Cerebellar nuclear complex (tissue), 1 donor: Measurements from ENCODE around the gene EBI3.
A peak's percentile ranks its signal among the peaks of the same experiment; 100 is the strongest.
"Not testable (repeated sequence)": the region's sequence is repeated elsewhere in the genome, so short reads cannot be mapped to it uniquely, and the experiment has no call there.

ENCODE experiments used
- DNase-seq, 2 experiments: peaks; one replicate each; lab custom pipeline; 2025; lab: John Stamatoyannopoulos, UW

The EBI3 gene

DNA sequence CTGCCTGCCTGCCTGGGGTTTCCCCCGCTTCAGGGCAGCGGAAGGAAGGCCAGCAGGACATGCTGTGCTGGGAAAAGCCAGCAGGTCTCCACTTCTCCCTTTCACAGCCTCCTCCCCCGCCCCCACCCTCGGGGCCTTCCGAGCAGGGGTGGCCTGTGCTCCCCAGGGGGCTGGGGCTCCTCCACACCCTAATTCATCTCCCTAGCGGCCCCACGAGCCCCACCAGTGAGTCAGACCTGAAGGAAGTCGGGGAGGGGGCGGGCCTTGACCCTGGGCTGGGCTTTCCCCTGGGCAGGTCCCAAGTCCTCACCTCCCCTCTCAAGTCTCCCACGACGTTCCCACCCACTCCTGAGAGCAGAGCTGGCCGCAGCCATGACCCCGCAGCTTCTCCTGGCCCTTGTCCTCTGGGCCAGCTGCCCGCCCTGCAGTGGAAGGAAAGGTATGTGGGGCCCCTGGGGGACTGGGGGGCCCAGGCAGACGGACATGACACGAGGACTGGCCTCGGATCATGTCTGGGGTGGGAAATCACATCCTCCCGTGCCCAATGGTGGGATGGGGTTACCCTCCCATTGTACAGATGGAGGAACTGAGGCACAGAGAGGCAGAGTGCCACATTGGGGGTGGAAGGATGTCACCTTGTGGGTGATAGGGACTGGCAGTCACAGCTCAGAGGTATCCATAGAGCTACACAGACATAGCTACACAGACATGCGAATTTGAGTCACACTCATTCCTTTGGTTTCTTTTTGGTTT is at the start of gene EBI3:
Gene EBI3 (plus strand): TSS at position 345 of the 753 bp plus-strand sequence. CDS start 28 bp downstream, at position 373.
- DNase-seq = no peak

DNA sequence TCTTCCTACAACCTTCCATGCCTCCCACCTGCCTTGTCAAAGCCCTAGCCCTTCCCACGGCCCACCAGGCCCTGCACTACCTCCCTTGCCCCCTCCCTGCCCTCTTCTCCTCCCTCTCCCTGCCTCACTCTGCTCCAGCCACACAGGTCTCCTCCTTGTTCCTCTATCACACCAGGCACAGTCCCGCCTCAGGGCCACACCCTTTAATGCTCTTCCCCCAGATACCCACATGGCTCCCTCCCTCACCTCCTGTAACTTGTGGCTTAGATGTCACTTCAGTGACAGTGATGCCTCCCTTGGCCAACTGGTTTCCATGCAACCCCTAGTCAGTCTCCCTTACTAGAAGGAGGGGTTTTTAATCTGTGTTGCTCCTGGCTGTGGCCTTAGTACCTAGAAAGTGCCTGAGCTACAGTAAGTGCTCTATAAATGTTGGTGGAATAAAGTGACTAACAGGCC is 48.2 kb upstream of the EBI3 start:
- DNase-seq = no peak

DNA sequence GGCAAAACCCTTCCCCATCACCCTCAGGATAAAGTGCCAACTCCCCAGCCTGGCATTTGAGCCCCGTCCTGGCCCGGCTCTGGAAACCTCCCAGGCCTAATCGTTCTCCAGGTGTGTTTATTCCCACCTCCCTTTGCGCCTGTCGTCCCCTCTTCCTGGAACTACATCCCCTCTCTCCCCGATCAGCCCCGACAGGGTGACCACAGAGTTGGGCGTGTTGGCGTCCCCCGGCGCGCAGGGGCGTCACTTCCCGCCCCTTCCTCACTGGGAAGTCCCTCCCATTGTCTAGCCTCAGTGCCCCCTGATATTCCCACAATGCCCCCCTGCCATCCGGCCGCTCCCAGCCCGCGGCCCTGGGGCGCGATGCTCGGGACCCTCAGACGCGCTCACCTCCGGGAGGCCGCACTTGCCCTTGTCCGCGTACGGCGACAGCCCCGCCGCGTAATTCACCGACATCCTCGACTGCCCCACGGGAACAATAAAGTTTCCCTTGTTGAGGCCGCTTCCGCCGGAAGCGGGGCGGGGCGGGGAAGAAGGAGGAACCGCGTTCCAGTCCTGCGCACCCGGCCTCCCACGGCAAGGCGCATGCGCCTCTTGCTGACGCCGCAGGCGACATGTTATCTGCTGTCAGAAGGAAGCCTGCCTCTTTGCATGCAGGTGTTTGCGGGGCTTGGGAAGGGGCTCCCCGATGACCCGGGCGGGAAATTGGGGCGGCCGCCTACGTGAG is 47.1 kb upstream of the EBI3 start, which contains the start of the genes ANKRD24 and SIRT6:
Gene ANKRD24 (plus strand): TSS at position 606 of the 727 bp plus-strand sequence. CDS start 3,737 bp downstream, outside the sequence.
Gene SIRT6 (minus strand): TSS at position 480 of the 727 bp plus-strand sequence. CDS start 24 bp downstream, at position 456.
- peak in 1 of 2 experiments; percentile 87 for DNase-seq

DNA sequence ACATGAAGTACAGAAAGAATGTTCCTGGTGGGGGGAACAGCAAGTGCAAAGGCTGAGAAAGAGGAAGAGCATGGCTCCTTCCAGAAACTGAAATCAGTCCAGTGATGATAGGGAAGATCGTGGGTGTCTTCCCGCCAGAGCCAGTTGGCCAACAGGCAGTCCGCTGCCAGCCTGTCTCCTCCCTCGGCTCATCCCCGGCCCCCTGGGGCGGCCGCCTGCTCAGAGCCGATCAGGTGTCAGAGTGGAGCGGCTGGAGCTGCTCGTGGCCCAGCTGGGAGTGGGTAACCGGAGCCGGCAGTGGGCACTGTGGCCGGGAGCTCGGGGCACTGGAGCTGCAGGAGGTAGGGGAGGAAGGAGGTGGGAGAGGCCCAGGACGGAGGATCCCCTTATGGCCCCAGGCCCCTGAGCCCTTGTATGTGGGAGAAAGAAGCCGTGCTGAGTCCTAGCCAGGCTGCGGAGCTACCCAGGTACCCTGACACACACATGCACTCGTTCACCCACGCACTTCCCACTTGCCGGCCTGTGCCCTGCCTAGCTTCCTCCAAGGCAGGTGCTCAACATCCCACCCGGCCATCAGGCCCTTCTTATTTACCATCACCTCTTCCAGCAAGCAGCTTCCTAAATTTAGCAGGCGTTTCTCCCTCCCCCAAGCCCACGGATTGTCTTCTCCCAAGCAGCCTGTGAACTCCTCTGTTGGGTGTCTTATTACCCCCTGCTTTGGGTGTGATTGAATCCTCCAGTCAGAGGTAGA is 45.2 kb upstream of the EBI3 start:
- no peak for DNase-seq

DNA sequence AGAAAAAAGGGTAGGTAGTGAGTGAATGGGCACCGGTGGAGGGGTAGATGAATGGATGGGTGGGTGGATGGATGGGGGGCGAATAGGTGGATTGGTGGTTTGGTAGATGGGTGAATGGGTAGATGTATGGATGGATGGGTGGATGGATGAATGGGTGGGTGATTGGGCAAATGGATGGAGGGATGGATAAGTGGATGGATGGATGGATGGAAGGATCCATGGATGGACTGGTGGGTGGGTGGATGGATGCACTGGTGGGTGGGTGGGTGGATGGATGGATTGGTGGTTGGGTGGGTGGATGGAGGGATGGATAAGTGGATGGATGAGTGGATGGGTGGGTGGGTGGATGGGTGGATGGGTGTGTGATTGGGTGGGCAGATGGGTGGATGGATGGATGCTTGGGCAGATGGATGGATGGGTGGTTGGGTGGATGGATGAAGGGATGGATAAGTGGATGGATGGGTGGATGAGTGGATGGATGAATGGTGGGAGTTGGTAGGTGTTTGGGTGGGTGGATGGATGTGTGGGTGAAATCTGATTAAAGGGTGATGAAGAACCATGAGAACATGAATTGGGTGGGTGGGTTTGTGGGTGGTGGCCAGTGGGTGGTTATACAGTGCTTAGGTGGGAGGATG is 44.5 kb upstream of the EBI3 start:
- DNase-seq = no peak

DNA sequence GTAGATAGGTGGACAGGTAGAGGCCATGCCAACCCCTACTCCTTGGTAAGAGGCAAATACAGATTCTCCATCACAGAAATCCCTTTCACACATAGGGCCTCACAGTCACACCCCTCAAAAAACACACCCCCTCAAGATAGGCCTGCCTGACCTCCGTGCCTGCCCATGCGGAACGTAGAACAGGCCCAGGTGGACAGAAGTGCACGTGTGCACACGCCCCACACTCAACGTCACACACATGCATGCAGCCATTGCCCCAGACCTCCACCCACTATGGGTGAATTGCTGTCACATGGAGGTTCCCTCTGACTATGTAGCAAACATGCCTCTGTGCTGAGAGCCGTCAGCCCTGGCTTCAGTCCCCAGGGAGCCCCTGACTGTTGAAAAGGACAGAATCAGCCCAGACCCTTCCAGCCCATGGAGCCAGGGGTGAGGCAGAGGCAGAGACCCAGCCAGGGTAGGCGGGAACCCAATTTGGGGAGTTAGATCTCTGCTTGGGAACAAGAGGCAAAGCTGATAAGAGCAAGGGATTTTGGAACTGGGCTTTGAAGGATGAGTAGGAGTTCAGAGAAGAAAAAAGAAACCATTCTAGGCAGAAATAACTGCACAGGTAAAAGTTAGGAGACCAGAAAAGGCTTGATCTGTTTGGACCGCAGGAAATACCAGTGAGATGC is 43.8 kb upstream of the EBI3 start:
- no peak for DNase-seq

DNA sequence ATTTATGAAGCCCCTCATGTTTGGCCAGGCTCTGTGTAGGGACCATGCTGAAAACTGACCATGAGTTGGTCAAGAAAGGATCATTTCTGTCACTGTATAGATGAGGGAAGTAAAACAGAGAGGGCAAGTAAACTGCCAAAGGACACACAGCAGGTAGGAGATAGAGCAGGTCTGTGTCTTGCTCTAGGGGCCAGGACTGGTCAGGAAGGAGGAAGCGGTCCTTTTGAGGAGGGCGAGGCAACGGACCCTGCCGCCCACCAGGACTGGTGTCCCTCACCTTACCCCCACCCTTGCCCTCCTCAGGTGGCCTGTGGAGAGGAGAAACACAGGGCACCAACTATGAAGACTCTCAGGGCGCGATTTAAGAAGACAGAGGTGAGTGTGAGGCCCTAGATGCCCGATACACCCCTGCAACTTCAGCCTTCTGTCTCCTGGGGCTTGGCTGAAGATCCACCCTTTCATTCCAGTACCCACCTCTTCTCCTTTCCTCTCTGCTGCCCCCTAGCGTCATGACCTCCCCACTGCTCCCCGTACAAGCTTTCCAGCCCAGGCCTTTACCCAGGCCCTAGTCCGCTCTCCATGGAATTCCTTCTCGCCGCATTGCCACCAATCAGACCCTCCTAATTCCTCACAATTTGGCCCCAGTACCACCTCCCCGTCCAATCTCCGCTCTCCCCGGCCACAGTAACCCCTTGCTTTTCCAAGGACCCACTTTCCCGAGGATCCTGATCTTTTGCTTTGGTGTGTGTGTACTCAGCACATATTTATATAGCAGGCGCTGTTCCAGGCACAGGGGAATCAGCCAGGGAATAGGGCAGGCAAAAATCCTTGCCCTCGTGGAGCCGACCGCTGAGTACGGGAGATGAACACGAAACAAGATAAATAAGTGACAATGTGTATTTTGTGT is 43.0 kb upstream of the EBI3 start:
- DNase-seq = peak in 1 of 2 experiments; percentile 33

DNA sequence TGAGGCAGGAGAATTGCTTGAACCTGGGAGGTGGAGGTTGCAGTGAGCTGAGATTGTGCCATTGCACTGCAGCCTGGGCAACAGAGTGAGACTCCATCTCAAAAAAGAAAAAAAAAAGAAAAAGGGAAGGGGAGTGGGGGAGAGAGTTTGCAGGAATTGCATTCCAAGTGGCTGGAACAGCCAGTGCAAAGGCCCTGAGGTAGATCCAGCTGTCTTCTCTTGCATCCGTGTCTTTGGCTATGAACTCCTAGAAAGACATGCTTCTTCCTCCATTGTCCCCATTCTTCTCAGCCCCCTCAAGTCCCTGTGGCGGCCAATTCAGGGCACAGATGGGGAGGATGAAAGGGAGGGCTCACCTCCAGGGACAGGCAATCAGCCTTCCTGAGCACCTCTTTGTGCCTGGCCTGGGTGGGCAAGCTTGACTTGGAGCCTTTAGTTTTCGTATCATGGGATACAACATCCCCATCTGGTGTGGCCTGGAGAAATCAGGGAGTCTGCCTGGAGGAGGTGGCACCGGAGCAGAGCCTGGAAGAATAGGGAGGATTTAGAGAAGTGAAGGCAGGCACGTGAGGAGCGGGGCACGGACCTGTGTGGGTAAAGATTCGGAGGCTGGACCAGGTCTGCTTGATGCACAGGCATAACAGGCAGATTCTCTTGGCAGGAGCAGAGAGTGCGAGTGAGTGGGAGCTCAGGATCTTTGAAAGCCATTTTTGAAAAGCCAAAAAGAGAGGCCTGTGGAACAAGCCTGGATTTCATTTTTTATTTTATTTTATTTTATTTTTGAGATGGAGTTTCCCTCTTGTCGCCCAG is 41.8 kb upstream of the EBI3 start:
- no peak for DNase-seq

DNA sequence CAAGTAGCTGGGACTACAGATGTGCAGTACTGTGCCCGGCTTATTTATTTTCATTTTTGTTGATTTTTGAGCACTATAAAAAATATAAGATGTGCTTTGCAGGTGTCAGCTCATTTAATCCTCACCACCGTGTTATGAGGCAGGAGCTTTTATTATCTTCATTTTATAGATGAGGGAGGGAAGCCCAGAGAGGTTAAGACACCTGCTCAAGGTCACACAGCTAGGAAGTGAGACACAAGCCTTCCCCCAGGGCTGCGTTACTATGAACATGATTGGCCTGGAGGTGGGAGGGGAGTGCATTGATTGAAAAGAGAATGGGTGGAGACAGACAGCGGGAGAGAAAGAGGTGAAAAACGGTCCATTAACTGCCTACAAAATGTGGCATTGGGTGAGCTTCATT is 39.7 kb upstream of the EBI3 start:
- no peak for DNase-seq

DNA sequence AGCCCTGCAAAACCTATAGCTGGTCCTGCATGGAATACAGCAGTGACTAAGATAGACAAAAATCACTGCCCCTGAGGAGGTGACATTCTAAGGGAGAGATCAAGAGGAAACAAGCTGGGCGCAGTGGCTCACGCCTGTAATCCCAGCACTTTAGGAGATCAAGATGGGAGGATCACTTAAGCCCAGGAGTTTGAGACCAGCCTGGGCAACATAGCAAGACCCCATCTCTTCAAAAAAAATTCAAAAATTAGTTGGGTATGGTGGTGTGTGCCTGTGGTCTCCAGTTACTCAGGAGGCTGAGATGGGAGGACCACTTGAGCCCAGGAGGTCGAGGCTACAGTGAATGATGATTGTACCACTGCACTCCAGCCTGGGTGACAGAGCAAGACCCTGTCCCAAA is 36.8 kb upstream of the EBI3 start:
- not testable (repeated sequence) for DNase-seq

DNA sequence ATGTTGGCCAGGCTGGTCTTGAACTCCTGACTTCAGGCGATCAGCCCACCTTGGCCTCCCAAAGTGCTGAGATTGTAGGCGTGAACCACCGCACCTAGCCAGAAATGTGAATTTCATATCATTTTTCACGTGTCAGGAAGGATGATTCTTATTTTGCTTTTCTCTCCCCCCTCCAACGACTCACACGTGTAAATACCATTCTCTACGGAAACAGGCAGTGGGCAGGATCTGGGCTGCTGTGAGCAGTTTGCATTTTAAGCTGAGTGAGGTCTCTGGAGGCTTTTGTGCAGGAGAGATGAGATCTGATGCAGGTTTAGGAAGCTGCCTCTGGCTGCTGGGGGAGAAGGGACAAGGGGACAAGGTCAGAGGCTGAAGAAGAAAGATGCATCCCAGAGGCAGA is 35.0 kb upstream of the EBI3 start:
- no peak for DNase-seq

DNA sequence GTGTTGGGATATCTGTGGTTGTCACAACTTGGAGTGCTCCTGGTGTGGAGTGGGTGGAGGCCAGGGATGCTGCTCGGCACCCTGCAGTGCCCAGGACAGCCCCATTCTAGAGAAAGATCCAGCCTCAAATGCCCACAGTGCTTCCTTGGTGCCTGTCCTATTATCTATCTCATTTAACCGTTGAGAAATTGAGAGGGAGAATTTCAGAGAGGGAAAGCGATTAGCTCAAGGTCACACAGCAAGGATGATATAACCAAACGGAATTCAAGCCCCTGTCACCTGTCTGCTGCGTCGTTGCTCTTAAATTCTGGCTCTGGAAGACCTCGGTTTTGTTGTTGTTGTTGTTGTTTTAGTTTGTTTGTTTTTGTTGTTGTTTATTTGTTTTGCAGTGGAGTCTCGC is 33.3 kb upstream of the EBI3 start:
- no peak for DNase-seq

DNA sequence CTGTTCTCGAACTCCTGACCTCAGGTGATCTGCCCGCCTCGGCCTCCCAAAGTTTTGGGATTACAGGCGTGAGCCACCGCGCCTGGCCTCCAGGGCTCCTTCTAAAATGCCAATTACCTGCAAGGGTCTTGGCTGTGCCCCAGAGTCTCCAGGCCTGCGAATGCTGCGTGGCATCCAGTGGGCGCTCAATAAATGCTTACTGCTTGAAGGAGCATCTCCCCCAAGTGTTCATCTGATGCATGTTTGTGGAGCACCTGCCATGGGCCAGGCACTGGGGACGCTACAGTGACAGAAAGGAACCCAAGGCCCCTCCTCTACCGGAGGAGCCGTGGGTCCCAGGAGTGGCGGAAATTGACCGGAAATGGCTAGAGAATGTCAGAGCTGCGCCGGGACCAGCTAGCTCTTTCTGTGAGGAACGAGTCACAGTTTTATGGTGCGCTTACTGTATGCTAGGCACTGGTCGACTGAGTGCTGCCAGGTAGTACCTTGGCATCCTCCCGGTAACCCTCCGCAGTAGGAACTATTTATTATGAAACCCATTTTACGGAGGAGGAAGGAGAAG is 32.7 kb upstream of the EBI3 start:
- no peak for DNase-seq

DNA sequence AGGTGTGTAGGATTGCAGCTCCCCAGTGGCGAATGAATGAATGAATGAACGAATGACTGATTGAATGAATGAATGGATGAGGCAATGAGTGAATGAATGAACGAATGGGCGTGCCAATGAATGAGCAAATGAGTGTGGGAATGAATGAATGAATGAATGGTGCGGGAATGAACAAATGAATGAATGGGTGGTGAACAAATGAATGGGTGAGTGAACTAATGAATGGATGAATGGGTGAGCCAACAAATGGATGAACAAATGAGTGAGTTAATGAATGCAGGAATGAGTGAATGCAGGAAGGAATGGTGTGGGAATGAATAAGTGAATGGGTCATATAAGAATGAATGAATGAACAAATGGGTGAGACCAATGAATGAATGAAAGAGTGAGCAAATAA is 32.1 kb upstream of the EBI3 start:
- no peak for DNase-seq

DNA sequence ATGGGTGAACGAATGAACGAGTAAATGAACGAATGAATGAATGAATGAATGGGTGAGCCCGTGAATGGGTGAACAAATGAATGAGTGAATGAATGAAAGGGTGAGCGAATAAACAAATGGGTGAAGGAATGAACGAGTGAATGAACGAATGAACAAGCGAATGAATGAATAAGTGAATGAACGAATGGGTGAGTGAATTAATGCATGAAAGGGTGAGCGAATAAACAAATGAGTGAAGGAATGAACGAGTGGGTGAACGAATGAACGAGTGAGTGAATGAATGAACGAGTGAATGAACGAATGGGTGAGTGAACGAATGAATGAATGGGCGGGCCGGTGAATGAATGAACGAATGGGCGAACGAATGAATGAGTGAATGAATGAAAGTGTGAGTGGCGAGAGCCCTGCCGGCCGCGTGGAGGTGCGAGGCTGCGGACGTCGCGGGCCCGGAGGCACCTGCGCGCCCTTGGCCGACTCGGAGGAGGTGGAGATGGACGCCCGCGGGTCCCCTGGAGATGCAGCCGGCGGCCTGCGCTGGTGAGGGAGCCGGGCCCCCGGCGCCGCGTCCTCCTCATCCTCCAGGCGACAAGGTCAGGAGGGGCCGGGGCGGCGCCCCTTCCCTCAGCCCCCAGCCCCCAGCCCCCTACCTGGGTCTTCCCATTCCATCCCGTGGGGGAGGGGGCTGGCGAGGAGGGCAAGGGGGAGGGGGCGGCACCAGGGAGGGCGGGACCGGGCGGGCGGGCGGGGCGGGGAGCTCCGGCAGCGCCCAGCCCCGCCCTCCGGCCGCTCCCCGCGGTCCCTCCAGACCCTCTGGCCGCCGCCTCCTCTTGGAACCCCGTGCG is 31.5 kb upstream of the EBI3 start:
- no peak for DNase-seq

DNA sequence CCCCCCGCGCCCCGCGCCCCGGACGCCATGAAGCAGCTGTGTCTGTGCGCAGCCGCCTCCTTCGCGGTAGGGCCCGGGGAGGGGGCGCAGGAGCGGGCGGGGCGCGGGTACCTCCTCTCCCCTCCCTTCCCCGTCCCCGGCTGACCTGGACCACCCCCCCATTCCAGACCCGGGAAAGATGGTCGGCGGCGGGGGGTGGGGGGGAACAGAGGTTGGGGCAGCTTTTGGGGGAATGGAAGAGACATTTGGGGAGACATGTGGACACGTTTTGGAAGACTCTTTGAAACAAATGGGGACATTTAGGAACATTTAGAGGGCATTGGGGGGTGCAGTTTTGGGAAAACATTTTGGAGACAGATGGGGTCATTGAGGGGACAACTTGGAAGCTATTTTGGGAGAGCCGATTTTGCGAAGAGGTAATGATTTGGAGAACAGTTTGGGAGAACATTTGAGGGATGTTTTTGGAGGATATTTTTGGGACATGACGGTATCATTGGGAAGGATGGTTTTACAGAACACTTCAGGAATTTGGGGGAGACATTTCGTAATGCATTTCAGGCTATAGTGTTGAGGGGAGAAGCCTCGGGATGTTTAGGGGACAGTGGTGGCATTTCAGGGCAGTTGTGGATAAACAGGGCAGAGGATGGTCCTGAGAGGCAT is 30.7 kb upstream of the EBI3 start:
- DNase-seq = no peak

DNA sequence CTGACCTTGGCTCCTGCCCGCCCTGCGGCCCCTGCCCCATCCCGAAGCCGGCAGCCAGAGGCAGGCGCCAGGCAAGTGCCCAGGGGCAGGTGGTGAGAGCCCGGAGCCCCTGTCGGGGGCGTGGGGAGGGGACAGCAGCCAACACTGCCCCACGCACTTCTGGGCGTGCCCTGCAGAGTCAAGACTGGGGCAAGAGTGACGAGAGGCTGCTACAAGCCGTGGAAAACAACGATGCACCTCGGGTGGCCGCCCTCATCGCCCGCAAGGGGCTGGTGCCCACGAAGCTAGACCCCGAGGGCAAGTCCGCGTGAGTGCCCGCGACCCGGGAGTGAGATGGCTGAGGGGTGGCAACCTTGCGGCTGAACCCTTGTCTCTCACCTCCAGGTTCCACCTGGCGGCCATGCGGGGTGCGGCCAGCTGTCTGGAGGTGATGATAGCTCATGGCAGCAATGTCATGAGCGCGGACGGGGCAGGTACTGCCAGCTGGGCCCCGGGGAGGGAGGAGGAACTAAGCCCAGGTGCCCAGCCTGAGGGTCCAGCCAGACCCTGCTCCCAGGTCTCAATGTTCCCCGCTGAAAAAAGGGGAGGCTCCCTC is 29.5 kb upstream of the EBI3 start:
- no peak for DNase-seq
